GM12892 (cell line): ENCODE data around the gene ABCC1.

ENCODE experiments used
- POLR2A ChIP-seq: IDR thresholded peaks from 2 replicates; pipeline ENCODE4 v1.6.1; 2011; ENCODE audit warnings: low read depth, low read length, control low read depth
- POLR2AphosphoS5 ChIP-seq: IDR thresholded peaks from 2 replicates; pipeline ENCODE4 v1.6.1; 2011; ENCODE audit warnings: low read depth, low read length, control low read depth
- TAF1 ChIP-seq: IDR thresholded peaks from 2 replicates; pipeline ENCODE4 v1.6.1; 2011; ENCODE audit warnings: low read depth, mild to moderate bottlenecking, control low read depth, low read length, borderline replicate concordance

- no peak for TF ChIP-seq POLR2A
- TF ChIP-seq TAF1: no peak
- no peak for TF ChIP-seq POLR2AphosphoS5
These were observed 15.6 kb upstream of the ABCC1 start for GRCh38 chr16:15933781-15934180.
